SK-N-MC (cell line): ENCODE data around the gene FANCG.
A peak's percentile ranks its signal among the peaks of the same experiment; 100 is the strongest.

Experiments used
- DNase-seq: peaks from one replicate; pipeline ENCODE4 v3.0.0-alpha.2; 2011; ENCODE audit warnings: low read depth, low spot score
- H3K27ac ChIP-seq: fragments of 200-600 bp; sonication (generic); 2 replicates; pipeline ENCODE4 v1.5.1; 2016; ENCODE audit warnings: mixed run types
- H3K36me3 ChIP-seq: fragments of 200-600 bp; sonication (generic); 2 replicates; pipeline ENCODE4 v1.6.1; 2017; ENCODE audit warnings: antibody characterized with exemption, low read length, mixed read lengths; ENCODE audit not compliant: insufficient read depth
- H3K4me3 ChIP-seq: fragments of 200-600 bp; sonication (generic); 2 replicates; pipeline ENCODE4 v1.5.1; 2016
- H3K9ac ChIP-seq: fragments of 200-600 bp; sonication (generic); 2 replicates; pipeline ENCODE4 v1.8.0; 2017; ENCODE audit warnings: mixed run types, mixed read lengths; ENCODE audit not compliant: insufficient read length
- H3K9me3 ChIP-seq: fragments of 200-600 bp; sonication (generic); 2 replicates; pipeline ENCODE4 v1.6.1; 2017; ENCODE audit warnings: low read depth, mild to moderate bottlenecking, antibody characterized with exemption, low read length, moderate library complexity, mixed read lengths
- EZH2 ChIP-seq: fragments of 200-600 bp; sonication (generic); IDR thresholded peaks from one replicate; pipeline ENCODE4 v1.6.1; 2017; ENCODE audit warnings: antibody characterized with exemption
- FOXP2 ChIP-seq: optimal IDR thresholded peaks from 2 replicates; pipeline ENCODE3; 2011; ENCODE audit warnings: mild to moderate bottlenecking, moderate library complexity; ENCODE audit not compliant: insufficient read depth; ENCODE audit errors: extremely low read length, control extremely low read depth
- POLR2AphosphoS5 ChIP-seq: IDR thresholded peaks from 2 replicates; pipeline ENCODE4 v1.6.1; 2012; ENCODE audit warnings: mild to moderate bottlenecking, low read depth, low read length, borderline replicate concordance

Gene FANCG

GRCh38 chr9:35079426-35080341 lies at the start of gene FANCG:
Gene FANCG, minus strand, starts transcription at chr9:35079942. Its CDS starts 418 bp downstream, at chr9:35079524.
- Histone ChIP-seq H3K27ac (peak within 1 kb of the TSS; percentile 80), H3K36me3 (peaks cover 23% of the 10 kb centered on the region; the same call in 1 of the 2 replicates), H3K9me3 (no peaks in the 10 kb centered on the region), H3K9ac (peak within 1 kb of the TSS; percentile 93), H3K4me3 (peak within 1 kb of the TSS; percentile 99)
- TF ChIP-seq FOXP2 = no peak
- peak; percentile 73; the same call in 1 of the 2 replicates for TF ChIP-seq POLR2AphosphoS5
- DNase-seq = peak; percentile 62

DNA sequence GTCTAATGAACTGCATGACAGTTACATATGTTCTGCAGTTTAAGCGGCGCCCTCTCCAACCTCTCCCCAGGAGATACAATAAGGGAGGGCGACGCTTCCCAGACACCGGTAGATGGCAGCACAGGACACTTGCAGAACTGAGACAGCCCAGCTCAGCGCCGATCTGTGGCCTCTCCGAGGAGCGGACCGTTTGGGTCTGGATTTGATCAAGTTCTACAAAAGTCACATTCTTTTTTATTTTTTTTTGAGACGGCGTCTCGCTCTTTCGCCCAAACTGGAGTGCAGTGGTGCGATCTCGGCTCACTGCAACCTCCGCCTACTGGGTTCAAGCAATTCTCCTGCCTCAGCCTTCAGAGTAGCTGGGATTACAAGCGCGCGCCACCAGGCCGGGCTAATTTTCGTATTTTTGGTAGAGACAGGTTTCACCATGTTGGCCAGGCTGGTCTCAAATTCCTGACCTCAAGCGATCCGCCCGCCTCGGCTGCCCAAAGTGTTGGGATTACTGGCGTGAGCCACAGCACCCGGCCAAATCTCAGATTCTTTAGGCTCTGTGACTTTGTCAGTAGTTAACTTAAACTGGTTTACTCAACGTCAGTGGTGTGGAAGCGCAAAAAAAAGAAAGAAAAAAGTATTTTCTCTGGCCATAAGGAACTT lies 37.3 kb upstream of the FANCG start:
- H3K36me3 ChIP-seq = no peaks in the 10 kb centered on the region
- H3K27ac ChIP-seq = no peak overlapping the region
- H3K9me3 ChIP-seq = no peaks in the 10 kb centered on the region
- H3K9ac ChIP-seq = peak overlapping the region; percentile 51
- peak; percentile 87 for DNase-seq
- H3K4me3 ChIP-seq = peak overlapping the region; percentile 85
- TF ChIP-seq EZH2 = no peak
- TF ChIP-seq FOXP2 = no peak
- no peak for TF ChIP-seq POLR2AphosphoS5

GRCh38 chr9:35116539-35116897 lies 36.8 kb upstream of the FANCG start:
- peak overlapping the region; percentile 50; the same call in 1 of the 2 replicates for H3K27ac ChIP-seq
- peak overlapping the region; percentile 85 for H3K4me3 ChIP-seq
- no peaks in the 10 kb centered on the region for H3K9me3 ChIP-seq
- H3K9ac ChIP-seq = no peak overlapping the region
- no peaks in the 10 kb centered on the region for H3K36me3 ChIP-seq
- TF ChIP-seq POLR2AphosphoS5 (no peak), FOXP2 (no peak), EZH2 (no peak)
- DNase-seq = no peak

DNA sequence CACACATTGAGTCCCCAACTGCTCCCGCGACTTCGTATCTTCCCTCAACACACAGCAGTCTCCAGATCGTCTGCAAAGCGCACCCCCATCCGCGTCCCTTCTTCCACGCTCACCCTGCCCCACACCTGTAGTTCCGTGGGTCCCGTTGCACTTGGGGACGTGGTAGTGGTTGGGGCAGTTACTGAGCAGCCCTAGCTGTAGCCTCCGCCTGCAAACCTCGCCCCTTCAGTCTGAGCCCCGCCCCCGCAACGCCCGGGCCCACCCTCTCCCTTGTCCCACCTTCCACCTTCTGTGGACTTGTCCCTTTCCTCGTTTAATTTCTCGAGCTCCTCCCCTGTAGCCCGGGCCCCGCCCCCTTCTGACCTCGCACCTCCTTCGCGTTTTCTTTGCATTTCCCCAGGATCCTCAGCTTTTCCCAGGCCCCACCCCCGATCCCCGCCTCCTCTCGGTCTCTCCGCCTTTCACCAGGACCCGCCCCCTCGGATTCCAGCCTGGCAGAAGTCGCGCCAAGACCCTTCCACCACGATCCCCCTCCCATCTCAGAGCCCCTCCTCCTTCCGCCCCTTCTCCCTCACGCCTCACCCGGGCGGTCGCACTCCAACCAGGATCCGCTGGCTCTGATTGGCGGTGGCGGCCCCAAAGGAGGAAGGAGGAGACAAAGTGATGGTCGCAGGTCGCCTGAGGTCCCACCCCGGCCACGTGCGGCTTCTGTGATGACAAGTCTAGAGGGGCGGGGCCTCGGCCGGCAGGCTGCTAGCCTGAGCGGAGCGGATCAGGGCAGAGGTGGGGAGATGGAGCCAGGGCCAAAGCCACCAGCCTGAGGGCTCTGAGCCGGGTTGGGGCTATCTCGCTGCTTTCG lies 36.2 kb upstream of the FANCG start, which contains the start of gene ATOSB:
Gene ATOSB, minus strand, starts transcription at position 183 of the 859 bp plus-strand sequence. CDS start 7,588 bp downstream, outside the sequence.
- DNase-seq = peak; percentile 88
- H3K36me3 ChIP-seq = no peaks in the 10 kb centered on the region
- H3K9me3 ChIP-seq = no peaks in the 10 kb centered on the region
- H3K4me3 ChIP-seq = peak within 1 kb of the TSS; percentile 85
- peak within 1 kb of the TSS; percentile 88 for H3K27ac ChIP-seq
- H3K9ac ChIP-seq = no peak within 1 kb of the TSS
- TF ChIP-seq POLR2AphosphoS5 (no peak), FOXP2 (peak; percentile 44)

DNA sequence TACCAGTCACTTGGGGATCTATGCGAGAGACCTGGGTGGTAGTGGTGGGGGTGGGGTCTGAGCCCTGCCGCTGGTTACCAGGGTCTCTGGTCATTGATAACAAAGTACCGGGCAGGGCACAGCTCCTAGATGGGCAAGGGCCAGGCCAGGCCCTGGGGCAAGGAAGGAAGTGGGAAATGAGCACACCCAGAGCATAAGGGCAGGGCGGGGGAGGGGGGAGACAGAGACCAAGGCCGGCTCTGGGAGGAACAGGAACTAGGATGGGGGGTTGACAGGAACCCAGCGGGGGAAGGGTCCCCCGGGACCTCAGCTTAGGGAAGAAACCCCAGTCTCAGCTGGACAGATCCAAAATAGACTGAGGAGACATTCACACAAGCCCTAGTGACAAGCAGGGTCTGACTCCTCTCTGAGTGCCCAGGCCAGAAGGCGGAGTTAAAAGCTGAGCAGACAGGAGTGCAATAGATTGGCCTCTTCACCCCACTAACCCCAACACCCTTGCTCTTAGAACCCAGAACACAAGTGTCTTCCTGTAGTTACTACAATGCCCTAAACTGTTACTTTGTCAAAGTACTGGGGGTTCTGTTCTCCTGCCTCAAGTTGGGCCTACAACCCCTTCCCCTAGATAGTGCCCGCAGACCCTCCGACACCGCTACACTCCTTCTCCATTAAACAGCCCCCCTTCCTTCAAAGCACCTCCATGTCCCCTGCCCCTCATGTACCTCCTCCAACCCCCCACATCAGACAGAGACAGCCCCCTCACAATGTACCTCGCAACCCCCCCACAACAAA lies 35.3 kb upstream of the FANCG start:
- DNase-seq = no peak
- Histone ChIP-seq H3K9ac (no peak overlapping the region), H3K36me3 (no peaks in the 10 kb centered on the region), H3K4me3 (peak overlapping the region; percentile 85), H3K27ac (peak overlapping the region; percentile 88; the same call in 1 of the 2 replicates), H3K9me3 (no peaks in the 10 kb centered on the region)
- TF ChIP-seq POLR2AphosphoS5 = no peak
- no peak for TF ChIP-seq EZH2
- TF ChIP-seq FOXP2 = no peak

DNA sequence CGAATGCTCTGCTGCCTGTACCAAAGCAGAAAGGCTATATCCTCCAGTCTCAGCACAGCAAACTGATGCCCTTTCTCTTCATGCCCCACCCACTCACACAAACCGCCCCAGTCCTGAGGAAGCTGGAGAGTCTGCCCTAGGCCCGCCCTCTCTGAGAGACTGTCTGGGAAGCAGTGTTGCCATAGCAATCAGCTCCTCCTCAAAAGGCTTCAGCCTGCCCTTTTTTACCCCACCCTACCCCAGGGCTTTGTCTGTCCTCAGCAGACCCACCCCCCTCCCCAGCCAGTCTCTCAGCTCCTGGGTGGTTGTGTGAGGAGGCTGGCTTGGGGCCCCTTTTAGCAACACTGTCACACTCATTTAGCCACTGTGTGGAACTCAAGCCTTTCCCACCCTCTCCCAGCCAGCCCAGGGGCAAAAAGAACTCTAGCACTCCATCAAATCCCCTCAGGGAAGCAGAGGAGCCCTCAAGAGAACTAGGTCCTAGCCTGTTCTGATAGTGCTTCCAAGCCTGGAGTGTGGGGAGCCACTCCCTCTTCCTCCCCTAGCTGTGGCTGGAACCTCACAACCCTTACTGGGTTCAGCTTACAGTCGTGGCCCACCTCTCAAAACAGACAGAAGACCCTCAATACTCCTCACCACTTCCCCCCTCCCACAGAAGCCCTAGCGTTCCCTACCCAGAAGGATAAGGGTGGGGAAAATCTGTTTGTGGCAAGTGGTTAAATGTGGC lies 34.5 kb upstream of the FANCG start:
- Histone ChIP-seq H3K9ac (no peak overlapping the region), H3K4me3 (peak overlapping the region; percentile 85), H3K9me3 (no peaks in the 10 kb centered on the region), H3K27ac (peak overlapping the region; percentile 88), H3K36me3 (no peaks in the 10 kb centered on the region)
- DNase-seq = peak; percentile 88
- TF ChIP-seq EZH2 = no peak
- TF ChIP-seq FOXP2 = peak; percentile 71
- peak; percentile 46; the same call in 1 of the 2 replicates for TF ChIP-seq POLR2AphosphoS5

DNA sequence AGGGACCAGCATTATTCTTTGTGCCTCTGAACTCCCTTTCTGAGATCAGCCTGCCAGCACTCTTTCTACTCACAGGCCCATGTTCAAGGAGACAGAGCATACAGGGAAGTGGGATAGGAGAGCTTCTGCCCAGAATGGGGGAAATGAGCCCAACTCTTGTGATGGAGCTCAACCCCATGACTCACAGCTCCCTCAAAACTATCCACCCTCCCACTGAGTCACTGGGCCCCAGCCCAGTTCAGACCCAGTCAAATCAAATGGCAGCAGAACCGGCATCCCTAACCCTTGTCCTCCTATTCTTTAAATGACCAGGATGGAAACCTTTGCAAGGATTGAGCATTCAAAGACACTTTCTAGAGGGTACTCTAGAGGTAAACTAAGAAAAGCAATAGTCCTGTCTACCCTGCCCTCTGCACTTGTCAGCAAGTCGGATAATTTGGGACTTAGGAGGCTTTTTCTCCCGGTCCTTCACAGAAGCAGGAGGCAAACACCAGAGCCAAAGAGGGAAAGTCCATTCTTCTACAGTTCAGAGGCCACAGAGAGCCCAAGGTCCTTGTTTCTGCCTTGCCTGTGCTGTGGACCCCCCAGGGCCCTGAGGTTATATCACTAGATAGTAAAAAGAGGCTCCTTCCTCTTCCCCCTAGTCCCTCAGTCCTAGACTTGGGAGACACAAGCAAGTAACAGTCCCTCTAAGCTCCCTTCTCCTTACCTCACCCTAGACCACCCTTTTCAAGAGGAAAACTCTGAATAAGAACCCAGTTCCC lies 32.7 kb upstream of the FANCG start:
- no peak for TF ChIP-seq POLR2AphosphoS5
- no peak for TF ChIP-seq EZH2
- no peak for TF ChIP-seq FOXP2
- Histone ChIP-seq H3K27ac (no peak overlapping the region), H3K4me3 (no peak overlapping the region; the same call in 1 of the 2 replicates), H3K9me3 (no peaks in the 10 kb centered on the region), H3K36me3 (no peaks in the 10 kb centered on the region; the same call in 1 of the 2 replicates), H3K9ac (no peak overlapping the region)
- no peak for DNase-seq
